Measurements from ENCODE around the gene KIF5C.

DNA sequence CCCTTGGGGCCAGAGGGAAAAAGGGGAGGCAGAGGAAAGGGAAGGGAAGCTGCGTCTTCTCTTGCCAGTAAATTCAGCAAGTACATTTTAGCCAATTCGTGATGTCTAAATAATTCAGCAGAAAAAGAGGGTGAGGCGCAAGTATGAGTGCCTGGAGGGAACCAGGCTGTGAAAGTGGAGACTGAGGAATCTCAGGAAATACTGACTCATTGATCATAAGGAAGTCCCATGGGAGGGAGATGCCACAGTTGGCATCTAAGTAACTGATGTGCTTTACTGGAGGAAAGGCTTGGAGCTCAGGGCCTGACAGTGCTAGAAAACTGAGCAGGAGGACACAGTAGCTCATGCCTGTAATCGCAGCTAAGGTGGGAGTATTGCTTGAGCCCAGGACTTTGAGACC is 31.1 kb downstream of the KIF5C start:
- TF ChIP-seq, protein P1, sequence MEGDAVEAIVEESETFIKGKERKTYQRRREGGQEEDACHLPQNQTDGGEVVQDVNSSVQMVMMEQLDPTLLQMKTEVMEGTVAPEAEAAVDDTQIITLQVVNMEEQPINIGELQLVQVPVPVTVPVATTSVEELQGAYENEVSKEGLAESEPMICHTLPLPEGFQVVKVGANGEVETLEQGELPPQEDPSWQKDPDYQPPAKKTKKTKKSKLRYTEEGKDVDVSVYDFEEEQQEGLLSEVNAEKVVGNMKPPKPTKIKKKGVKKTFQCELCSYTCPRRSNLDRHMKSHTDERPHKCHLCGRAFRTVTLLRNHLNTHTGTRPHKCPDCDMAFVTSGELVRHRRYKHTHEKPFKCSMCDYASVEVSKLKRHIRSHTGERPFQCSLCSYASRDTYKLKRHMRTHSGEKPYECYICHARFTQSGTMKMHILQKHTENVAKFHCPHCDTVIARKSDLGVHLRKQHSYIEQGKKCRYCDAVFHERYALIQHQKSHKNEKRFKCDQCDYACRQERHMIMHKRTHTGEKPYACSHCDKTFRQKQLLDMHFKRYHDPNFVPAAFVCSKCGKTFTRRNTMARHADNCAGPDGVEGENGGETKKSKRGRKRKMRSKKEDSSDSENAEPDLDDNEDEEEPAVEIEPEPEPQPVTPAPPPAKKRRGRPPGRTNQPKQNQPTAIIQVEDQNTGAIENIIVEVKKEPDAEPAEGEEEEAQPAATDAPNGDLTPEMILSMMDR (IDR thresholded peaks at IDR 0.05 in 4 of 5, conservative IDR thresholded peaks at IDR 0.05 in 1 of 5) = no peak
- no peak for TF ChIP-seq POLR2A (IDR thresholded peaks at IDR 0.05)

All from gastrocnemius medialis (tissue), 4 donors.